ENCODE data around the gene TP73. TPM values are rescaled to one million over a fixed set of nuclear protein-coding genes. Genes with fewer than 3 reads are reported as not detected.

The TP73 gene
- total RNA-seq, 2 donors from 2014 or later, result 0.26 to 13.5 TPM

- Histone ChIP-seq H3K27ac (no peak overlapping the region), H3K9me3 (no peaks in the 10 kb centered on the region), H3K27me3 (no peaks in the 10 kb centered on the region), H3K4me1 (peaks cover 53% of the 10 kb centered on the region), H3K4me3 (no peak overlapping the region), H3K36me3 (replicated peaks in 1 of 2; ENCODE audit: insufficient read depth in 1 of 2, low read depth in 2 of 2) (peaks cover 0 to 9% of the 10 kb centered on the region in 2 donors)
- intact Hi-C loops (cut with DNase I), result no loop called here
- no peak for ATAC-seq
- TF ChIP-seq POLR2A (IDR thresholded peaks at IDR 0.05), result no peak
- no peak for TF ChIP-seq CTCF (IDR thresholded peaks at IDR 0.05)
- DNase-seq, result no peak
- 62 to 80% methylated on average over 4 to 17 of the region's 17 CpGs for WGBS, 2 donors
Measured at GRCh38 chr1:3774946-3775489, 122.7 kb downstream of the TP73 start.

DNA sequence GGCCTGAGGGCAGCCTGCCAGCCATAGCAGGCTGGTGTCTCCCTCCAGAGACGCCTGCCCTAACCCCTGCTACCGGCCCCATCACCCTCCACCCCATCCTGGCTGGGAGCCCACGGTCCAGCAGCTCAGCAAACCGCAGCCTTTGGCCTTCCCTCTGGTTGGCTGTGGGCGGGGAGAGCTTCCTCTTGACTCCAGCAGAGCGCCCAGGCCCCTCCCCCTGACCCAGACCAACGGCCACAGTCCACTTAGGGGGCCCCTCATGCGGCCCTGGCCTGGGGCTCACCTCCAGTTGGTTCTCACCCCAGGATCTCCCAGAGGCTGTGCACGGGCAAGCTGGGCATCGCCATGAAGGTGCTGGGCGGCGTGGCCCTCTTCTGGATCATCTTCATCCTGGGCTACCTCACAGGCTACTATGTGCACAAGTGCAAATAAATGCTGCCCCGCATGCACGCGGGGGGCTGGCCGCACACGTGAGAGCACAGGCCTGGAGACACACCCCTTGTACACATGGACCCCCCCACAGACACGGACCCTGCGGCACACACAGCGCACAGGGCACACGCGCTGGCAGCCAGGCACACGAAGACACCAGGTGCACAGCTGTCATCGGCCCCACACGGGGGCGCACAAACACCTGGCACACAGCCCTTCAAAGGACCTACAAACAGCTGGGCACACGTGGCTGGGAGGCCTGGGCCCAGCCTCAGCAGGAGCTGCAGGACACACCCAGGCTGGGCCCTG is 123.3 kb downstream of the TP73 start:
- 30 to 37% methylated on average over 4 to 25 of the region's 27 CpGs for WGBS, 2 donors
- no peak for TF ChIP-seq POLR2A (IDR thresholded peaks at IDR 0.05)
- peak in 5 of 7 experiments; percentile 13 to 47 (median 27) for TF ChIP-seq CTCF (IDR thresholded peaks at IDR 0.05)
- ATAC-seq, result no peak

DNA sequence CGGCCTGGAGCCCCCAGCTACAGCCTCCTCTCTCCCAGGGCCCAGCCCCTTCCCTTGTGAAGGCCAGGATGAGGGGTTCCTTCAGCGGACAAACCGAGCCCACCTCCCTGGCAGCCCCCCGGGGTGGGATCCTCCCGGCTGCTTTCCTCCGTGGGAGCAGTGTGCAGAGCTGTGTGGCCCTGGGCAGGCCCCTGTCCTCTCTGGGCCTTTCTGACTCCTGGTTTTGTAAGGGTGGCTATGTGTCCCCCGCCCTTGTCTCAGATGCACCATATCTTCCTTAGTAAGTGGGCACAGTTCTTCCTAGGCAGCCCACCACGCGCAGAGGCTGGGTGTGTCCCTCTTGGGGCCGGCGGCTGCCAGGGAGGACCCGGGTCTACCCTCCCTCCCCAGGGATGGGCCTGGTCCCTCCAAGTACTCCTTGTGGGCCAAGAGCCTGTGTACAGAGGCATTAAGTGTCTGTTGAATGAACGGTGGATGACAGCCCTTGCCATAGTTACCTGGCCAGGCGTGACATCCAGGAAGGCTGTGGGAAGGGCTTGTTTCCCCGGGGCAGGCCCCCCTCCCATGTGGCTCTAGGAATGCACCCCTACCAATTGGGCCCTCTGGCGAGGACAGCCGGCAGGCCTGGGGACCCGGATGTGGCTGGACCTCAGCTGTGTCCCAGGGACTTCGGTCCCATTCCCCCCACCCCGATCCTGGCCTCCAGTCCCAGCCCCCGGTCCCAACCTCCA is 124.1 kb downstream of the TP73 start:
- Histone ChIP-seq H3K9me3 (no peaks in the 10 kb centered on the region), H3K36me3 (replicated peaks in 1 of 2; ENCODE audit: insufficient read depth in 1 of 2, low read depth in 2 of 2) (peaks cover 0 to 16% of the 10 kb centered on the region in 2 donors), H3K27ac (no peak overlapping the region), H3K4me3 (no peak overlapping the region), H3K27me3 (no peaks in the 10 kb centered on the region), H3K4me1 (peaks cover 48% of the 10 kb centered on the region)
- TF ChIP-seq POLR2A (IDR thresholded peaks at IDR 0.05), result no peak
- no peak for TF ChIP-seq CTCF (IDR thresholded peaks at IDR 0.05)
- ATAC-seq, result no peak
- 77 to 90% methylated on average over 8 to 18 of the region's 21 CpGs for WGBS, 2 donors
- intact Hi-C loops (cut with DNase I), result no loop called here
- DNase-seq, result no peak

More for the DNA sequence above, 123.3 kb downstream of the TP73 start:
- peaks cover 0 to 12% of the 10 kb centered on the region in 2 donors for H3K36me3 ChIP-seq (replicated peaks in 1 of 2; ENCODE audit: insufficient read depth in 1 of 2, low read depth in 2 of 2)
- H3K9me3 ChIP-seq, result no peaks in the 10 kb centered on the region
- intact Hi-C loops (cut with DNase I), result no loop called here
- H3K4me1 ChIP-seq, result peaks cover 53% of the 10 kb centered on the region
- no peaks in the 10 kb centered on the region for H3K27me3 ChIP-seq
- no peak overlapping the region for H3K27ac ChIP-seq
- DNase-seq, result peak; percentile 53 to 76 (median 64)
- no peak overlapping the region for H3K4me3 ChIP-seq

DNA sequence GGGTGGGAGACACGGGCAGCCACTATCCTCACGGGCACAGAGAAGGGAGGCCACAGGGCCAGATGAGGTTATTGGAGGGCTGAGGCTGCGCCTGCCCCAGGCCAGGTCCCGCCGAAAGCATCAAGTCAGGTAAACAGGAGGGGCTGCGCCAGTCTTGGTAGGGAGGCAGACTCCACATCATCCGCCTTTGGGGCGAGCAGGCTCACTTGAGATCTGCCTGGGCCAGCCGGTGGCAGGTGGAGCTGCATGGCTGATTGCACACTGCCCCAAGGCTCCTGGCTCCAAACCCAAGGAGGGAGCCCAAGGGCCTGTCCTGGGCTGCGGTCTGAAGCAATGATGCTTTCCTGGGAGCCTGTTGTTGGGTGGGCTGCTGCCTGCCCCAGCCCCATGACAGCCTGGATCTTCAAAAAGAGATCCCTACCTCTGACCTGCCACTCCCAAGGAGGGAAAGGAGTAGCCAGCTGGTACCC is 124.8 kb downstream of the TP73 start:
- Histone ChIP-seq H3K36me3 (replicated peaks in 1 of 2; ENCODE audit: insufficient read depth in 1 of 2, low read depth in 2 of 2) (peaks cover 6 to 24% of the 10 kb centered on the region in 2 donors), H3K4me1 (peaks cover 40% of the 10 kb centered on the region), H3K27ac (no peak overlapping the region), H3K27me3 (no peaks in the 10 kb centered on the region), H3K9me3 (no peaks in the 10 kb centered on the region), H3K4me3 (no peak overlapping the region)
- WGBS, 2 donors, result 68% methylated on average over 7 of the region's 10 CpGs; no CpG with 5 or more reads in 1 of the 2 donors
- intact Hi-C loops (cut with DNase I), result no loop called here
- TF ChIP-seq CTCF (IDR thresholded peaks at IDR 0.05), result no peak
- TF ChIP-seq POLR2A (IDR thresholded peaks at IDR 0.05), result no peak
- DNase-seq (no peak), ATAC-seq (no peak)
